Renal cortex interstitium (tissue), 15 donors: ENCODE data around the gene CIDEC. TPM values are rescaled to one million over a fixed set of nuclear protein-coding genes. Genes with fewer than 3 reads are reported as not detected.

ENCODE experiments used
- DNase-seq, 11 donors: peaks; one replicate each; pipeline ENCODE4 v3.0.0-alpha.2; 2013; ENCODE audit warnings: low read depth in 9 of 11, low spot score in 4 of 11; ENCODE audit errors: extremely low read depth in 1 of 11
- long read RNA-seq, 16 experiments: transcript quantifications; one replicate each; lab custom pipeline, GENCODE V29; 2026
- polyA plus RNA-seq, 3 donors: library from polyadenylated mRNA; unstranded; fragments of 120-200 nt; gene quantifications; one replicate each; pipeline ENCODE4 v1.2.1, GENCODE V29; 2013; ENCODE audit not compliant: insufficient read length in 3 of 3

CIDEC gene, protein sequence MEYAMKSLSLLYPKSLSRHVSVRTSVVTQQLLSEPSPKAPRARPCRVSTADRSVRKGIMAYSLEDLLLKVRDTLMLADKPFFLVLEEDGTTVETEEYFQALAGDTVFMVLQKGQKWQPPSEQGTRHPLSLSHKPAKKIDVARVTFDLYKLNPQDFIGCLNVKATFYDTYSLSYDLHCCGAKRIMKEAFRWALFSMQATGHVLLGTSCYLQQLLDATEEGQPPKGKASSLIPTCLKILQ
- polyA plus RNA-seq = under 1 TPM; 0.13 to 0.30 (median 0.17) TPM
- long read RNA-seq, donor 1 = 0 reads
- long read RNA-seq, donor 2 = 0 reads
- long read RNA-seq, donor 3 = 0 reads
- long read RNA-seq, donor 4 = 0 reads
- long read RNA-seq, donor 5 = 0 reads
- long read RNA-seq, donor 6, partial matches to known transcripts = 9 of 9 reads
- long read RNA-seq, donor 6, other reads (novel, unspliced or antisense) = 0 of 9 reads
- long read RNA-seq, donor 7 = 0 reads
- long read RNA-seq, donor 8 = 0 reads
- long read RNA-seq, donor 9 = 0 reads
- long read RNA-seq, donor 10 = 0 reads
- long read RNA-seq, donor 11 = 0 reads
- long read RNA-seq, donor 12 = 0 reads
- long read RNA-seq, donor 13 = 0 reads
- long read RNA-seq, donor 14 = 0 reads
- long read RNA-seq, donor 15 = 0 reads
- long read RNA-seq, donor 16, partial matches to known transcripts = 61 of 74 reads
- long read RNA-seq, donor 16, other reads (novel, unspliced or antisense) = 13 of 74 reads

GRCh38 chr3:9879830-9880549, at the start of gene CIDEC:
Gene CIDEC, minus strand, starts transcription at chr3:9880253. Its CDS starts 1,767 bp downstream, at chr3:9878486.
- no peak for DNase-seq

DNA sequence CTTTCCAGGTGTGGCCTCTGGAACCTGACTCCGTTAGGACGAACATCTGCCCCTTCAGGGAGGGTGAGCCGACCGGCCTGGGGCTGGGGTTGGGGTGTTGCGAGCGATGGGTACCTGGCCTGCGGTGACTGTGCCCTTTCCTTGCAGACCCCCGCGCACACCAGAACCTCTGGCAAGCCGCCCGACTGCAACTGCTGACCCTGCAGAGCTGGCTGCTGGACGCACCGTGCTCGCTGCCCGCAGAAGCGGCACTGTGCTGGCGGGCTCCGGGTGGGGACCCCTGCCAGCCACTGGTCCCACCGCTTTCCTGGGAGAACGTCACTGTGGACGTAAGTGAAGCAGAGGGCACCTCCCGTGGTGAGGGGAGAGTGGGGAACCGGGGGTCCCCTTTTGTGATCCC, 48.1 kb upstream of the CIDEC start:
- no peak for DNase-seq

DNA sequence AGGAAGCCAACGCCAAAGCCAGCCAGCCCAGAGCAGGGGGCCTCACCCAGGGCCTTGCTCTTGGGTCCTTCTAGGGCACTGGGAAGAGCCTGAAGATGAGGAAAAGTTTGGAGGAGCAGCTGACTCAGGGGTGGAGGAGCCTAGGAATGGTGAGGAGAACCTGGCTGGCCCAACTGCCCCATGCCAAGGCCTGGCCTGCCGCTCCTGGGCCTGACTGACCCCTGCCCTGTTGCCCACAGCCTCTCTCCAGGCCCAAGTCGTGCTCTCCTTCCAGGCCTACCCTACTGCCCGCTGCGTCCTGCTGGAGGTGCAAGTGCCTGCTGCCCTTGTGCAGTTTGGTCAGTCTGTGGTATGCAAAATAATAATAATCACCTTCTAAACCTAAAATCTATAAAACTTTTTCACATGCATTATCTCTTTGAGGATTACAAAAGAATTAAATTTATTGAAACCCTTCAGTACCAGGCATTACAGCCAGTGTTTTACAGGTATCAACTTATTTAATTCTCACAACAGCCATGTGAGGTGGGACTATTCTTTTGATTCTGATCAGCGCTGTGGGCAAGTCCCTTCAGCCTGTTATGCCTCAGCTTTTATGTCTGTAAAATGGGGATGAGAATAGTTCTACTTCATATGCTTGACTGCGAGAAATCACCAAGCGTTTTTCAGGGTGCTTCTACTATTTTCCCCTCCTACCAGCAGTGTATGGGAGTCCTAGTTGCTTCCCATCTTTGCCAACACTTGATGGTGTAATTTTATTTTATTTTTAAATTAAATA, 38.4 kb upstream of the CIDEC start:
- DNase-seq = no peak

DNA sequence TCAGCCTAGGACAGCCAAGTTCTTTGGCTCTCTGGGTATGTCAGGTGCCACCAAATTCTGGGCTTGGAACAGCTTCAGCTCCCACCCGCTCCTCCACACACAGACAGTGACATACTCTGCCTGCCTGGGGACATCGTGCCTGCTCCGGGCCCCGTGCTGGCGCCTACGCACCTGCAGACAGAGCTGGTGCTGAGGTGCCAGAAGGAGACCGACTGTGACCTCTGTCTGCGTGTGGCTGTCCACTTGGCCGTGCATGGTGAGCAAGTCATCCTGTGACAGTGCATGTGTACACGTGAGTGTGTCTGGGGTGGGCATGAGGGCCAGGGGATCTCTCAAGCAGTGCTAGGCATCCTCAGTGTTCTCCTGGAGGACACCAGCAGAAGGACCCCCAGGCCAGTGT, 37.8 kb upstream of the CIDEC start:
- DNase-seq = no peak

- DNase-seq = peak in 8 of 11 donors; percentile 60 to 85 (median 72)
These were observed 37.0 kb upstream of the CIDEC start, which contains the start of gene IL17RC for GRCh38 chr3:9916734-9917680. Gene IL17RC, plus strand, starts transcription at chr3:9917098. Its CDS starts 218 bp downstream, at chr3:9917316.

DNA sequence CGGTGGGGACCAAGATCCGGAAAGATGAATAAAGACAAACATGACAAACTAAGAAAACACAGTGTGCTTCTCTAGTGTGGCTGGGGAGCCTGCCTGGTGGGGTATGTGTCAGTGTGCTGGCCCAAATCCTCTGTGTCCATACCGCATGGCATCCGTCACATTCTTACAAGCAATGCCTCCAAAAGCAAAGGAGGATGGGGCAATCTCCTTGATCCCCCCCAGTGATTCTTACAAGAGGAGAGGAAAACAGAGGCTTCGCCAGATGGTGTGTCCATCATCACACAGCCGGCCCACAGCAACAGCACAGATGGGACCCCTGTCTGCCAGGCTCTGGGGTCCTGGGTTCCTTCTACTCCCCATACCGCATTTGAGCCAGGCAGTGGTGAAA, 36.3 kb upstream of the CIDEC start:
- no peak for DNase-seq

GRCh38 chr3:9915254-9916141, 35.4 kb upstream of the CIDEC start:
- DNase-seq = peak in 6 of 11 donors; percentile 54 to 66 (median 61)

DNA sequence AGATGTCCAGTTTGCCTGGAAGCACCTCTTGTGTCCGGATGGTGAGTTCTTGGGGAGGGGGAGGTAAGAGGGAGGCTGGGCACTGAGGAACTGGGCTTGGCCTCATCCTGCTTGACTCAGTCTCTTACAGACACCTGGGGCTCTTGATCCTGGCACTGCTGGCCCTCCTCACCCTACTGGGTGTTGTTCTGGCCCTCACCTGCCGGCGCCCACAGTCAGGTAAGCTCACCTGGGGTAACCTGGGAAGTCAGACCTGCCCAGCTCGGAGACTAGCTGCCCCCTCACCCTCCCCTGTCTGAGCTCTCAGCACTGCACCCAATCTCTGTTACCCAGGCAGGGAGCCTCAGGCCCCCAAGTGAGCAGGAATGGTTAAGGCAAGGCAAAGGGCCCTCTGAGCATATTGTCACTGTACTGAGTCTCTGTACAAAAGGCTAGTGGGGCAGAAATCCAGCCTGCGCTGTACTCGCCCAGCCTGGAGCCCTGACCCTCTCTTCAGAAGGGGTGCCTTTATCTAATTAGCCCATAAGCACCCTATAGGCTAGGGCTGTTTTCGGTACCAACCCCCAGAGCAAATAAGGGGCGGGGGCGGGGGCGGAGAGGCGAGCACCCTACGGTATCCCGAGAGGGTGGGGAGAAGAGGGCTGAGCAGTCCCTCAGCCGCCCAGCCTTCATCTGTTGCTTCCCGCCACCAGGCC, 34.7 kb upstream of the CIDEC start:
- DNase-seq = no peak

DNA sequence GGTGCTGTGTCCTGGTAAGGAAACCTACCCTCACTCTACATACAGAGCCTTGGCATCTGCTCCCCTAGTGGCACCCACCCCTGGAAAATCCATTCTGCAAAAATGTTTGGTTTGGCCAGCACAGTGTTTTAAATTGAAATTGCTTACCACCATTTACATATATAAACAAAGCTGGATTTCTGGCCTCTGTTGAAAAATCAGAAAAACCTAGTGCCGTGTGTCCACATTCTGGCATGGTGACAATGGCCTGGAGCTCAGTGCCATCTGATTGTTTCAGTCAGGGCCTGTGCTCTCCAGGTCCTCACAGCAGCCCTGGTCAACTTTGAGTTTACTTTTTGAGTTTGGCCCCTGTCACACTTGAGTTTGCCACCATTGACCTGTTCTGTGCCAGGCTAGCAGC, 34.0 kb upstream of the CIDEC start:
- no peak for DNase-seq

DNA sequence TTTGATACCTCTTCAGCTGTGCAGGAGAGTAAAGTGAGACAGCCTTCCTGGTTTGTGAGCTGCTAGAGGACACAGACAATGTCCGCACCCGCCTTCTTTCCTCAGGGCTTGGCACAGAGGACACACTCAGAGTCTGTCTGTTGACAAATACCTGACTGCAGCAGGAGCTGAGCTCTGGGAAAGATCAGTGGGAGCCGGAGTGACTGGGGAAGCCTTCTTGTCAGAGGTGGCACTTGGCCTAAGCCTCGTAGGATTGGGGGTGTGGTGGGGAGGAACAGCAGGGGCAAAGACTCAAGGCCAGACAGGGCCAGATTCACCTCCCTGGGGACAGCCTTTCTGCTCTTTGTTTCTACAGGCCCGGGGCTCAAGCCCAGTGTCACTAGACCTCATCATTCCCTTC, 33.5 kb upstream of the CIDEC start:
- no peak for DNase-seq

- DNase-seq = no peak
These were observed 32.4 kb upstream of the CIDEC start for GRCh38 chr3:9912294-9912935.

- no peak for DNase-seq
These were observed 31.8 kb upstream of the CIDEC start for GRCh38 chr3:9911863-9912262.

DNA sequence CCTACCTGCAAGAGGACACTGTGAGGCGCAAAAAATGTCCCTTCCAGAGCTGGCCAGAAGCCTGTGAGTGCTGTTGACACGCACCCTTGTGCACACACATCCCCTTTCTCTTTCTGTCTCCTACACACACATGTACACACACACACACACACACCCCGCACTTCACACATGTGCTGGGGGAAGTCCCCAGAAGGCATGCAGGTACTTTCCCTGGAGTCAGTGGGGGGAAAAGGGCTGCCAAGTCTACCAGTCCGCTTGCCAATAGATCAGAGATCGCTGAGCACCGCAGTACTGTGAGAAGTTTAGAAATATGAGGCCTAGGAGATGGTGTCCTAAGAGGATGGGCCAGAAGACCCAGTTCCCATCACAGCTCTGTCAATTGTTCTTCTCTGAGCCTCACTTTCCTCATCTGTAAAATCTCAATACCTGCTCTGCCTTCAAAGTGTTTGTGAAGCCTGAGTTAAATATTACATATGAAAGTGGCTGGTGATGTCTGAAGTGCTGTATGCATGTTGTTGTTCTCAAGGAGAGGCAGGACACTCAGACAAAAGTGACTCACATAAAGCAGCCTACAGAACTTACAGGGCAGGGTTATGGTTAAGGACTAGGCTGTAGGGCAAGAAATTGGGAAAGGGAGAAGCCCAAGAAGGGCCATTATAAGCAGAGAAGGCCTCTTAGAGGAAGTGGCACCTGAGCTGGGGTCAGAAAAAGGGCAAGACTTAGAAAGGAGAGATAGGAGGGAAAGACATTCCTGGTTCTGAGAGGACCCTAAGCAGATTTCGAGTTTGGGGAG, 29.4 kb upstream of the CIDEC start:
- no peak for DNase-seq

- DNase-seq = no peak
These were observed 28.2 kb upstream of the CIDEC start for GRCh38 chr3:9908286-9908685.

DNA sequence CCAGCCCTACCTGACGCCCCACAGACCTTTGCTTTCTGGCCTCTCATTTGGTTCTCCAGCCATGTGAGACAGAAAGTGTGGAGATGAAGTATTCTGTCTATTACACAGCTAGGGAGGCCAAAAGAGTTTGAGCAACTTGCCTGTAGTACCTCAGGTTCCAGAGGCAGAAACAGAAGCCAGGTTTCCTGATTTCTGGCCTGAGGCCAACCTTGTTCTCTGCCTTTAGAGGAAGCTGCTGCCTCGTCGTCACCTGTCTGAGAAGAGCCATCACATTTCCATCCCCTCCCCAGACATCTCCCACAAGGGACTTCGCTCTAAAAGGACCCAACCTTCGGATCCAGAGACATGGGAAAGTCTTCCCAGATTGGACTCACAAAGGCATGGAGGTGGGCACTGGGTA, 26.4 kb upstream of the CIDEC start:
- DNase-seq = no peak
